Mucosa of rectum (tissue), 2 donors: ENCODE results near the gene ARRDC1.

Experiments used
- H3K27ac ChIP-seq, 2 donors: one replicate each; pipeline ENCODE4 v1.7.0; 2013; ENCODE audit warnings: inconsistent platforms in 2 of 2, low read depth in 2 of 2, low read length in 2 of 2
- H3K27me3 ChIP-seq, 2 donors: one replicate each; pipeline ENCODE4 v1.7.0; 2013; ENCODE audit warnings: low read length in 2 of 2; ENCODE audit not compliant: control insufficient read depth in 2 of 2, insufficient read depth in 2 of 2
- H3K36me3 ChIP-seq, 2 donors: one replicate each; pipeline ENCODE4 v1.7.0; 2013; ENCODE audit warnings: low read length in 2 of 2; ENCODE audit not compliant: control insufficient read depth in 2 of 2, insufficient read depth in 2 of 2
- H3K4me1 ChIP-seq, 2 donors: one replicate each; pipeline ENCODE4 v1.7.0; 2013; ENCODE audit warnings: low read length in 2 of 2, mild to moderate bottlenecking in 1 of 2; ENCODE audit not compliant: control insufficient read depth in 2 of 2, insufficient read depth in 2 of 2
- H3K4me3 ChIP-seq, 2 donors: one replicate each; pipeline ENCODE4 v1.7.0; 2013; ENCODE audit warnings: low read length in 2 of 2
- H3K9ac ChIP-seq, 2 donors: one replicate each; pipeline ENCODE4 v1.7.0; 2013; ENCODE audit warnings: low read length in 2 of 2, low read depth in 1 of 2, mild to moderate bottlenecking in 1 of 2
- H3K9me3 ChIP-seq, 2 donors: one replicate each; pipeline ENCODE4 v1.7.0; 2013; ENCODE audit warnings: low read length in 2 of 2; ENCODE audit not compliant: control insufficient read depth in 2 of 2
- donor health status: healthy.
- donor health status: Normal muscosa, but diverticular disease.

The ARRDC1 gene

GRCh38 chr9:137648396-137648795, 42.9 kb downstream of the ARRDC1 start:
- Histone ChIP-seq H3K36me3 (peaks cover 6 to 14% of the 10 kb centered on the region in 2 donors), H3K27me3 (no peaks in the 10 kb centered on the region), H3K27ac (no peak overlapping the region), H3K9ac (no peak overlapping the region), H3K9me3 (no peaks in the 10 kb centered on the region), H3K4me3 (no peak overlapping the region), H3K4me1 (no peaks in the 10 kb centered on the region)

- H3K4me3 ChIP-seq: no peak overlapping the region
- no peak overlapping the region for H3K27ac ChIP-seq
- no peaks in the 10 kb centered on the region for H3K9me3 ChIP-seq
- no peaks in the 10 kb centered on the region for H3K4me1 ChIP-seq
- no peak overlapping the region for H3K9ac ChIP-seq
- no peaks in the 10 kb centered on the region for H3K27me3 ChIP-seq
- H3K36me3 ChIP-seq: peaks cover 6 to 14% of the 10 kb centered on the region in 2 donors
Observed at GRCh38 chr9:137649553-137649952, 44.1 kb downstream of the ARRDC1 start.

DNA sequence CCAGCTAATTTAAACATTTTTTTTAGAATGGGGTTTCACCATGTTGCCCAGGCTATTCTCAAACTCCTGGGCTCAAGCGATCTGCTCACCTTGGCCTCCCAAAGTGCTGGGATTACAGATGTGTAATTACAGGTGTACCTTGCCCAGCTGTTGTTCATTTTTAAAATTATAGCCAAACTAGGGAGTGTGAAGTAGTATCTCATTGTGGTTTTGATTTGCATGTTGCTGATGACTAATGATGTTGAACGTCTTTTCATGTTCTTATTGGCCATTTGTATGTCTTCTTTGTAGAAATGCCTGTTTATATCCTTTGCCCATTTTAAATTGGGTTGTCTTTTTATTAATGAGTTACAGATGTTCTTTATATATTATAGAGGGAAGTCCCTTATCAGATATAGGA, 44.8 kb downstream of the ARRDC1 start:
- Histone ChIP-seq H3K4me1 (no peaks in the 10 kb centered on the region), H3K27ac (no peak overlapping the region), H3K4me3 (no peak overlapping the region), H3K9ac (no peak overlapping the region), H3K27me3 (no peaks in the 10 kb centered on the region), H3K36me3 (peaks cover 6 to 14% of the 10 kb centered on the region in 2 donors), H3K9me3 (no peaks in the 10 kb centered on the region)

- Histone ChIP-seq H3K9ac (no peak overlapping the region), H3K27ac (no peak overlapping the region), H3K9me3 (no peaks in the 10 kb centered on the region), H3K4me1 (no peaks in the 10 kb centered on the region), H3K4me3 (no peak overlapping the region), H3K36me3 (peaks cover 9 to 14% of the 10 kb centered on the region in 2 donors), H3K27me3 (no peaks in the 10 kb centered on the region)
Observed at GRCh38 chr9:137650779-137651178, 45.3 kb downstream of the ARRDC1 start.

DNA sequence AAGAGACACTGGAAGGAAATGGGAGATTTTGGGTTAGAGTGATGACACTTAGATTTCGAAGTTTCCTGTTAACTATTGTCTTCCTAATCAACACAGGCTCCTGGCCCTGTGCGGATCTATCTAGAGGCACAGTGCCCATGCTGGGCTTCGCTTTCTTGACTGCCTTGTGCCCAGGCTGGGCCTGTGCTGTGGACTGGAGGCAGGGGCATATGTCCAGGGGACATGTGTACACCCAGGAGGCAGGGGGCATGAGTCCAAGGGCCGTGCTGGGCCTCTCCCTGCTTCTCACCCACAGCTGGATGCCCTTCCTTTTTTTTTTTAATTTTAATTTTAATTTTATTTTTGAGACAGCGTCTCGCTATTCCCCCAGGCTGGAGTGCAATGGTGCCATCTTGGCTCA, 50.9 kb downstream of the ARRDC1 start:
- Histone ChIP-seq H3K36me3 (peaks cover 7 to 8% of the 10 kb centered on the region in 2 donors), H3K9ac (no peak overlapping the region), H3K4me3 (no peak overlapping the region), H3K27me3 (no peaks in the 10 kb centered on the region), H3K27ac (no peak overlapping the region), H3K9me3 (no peaks in the 10 kb centered on the region), H3K4me1 (no peaks in the 10 kb centered on the region)

DNA sequence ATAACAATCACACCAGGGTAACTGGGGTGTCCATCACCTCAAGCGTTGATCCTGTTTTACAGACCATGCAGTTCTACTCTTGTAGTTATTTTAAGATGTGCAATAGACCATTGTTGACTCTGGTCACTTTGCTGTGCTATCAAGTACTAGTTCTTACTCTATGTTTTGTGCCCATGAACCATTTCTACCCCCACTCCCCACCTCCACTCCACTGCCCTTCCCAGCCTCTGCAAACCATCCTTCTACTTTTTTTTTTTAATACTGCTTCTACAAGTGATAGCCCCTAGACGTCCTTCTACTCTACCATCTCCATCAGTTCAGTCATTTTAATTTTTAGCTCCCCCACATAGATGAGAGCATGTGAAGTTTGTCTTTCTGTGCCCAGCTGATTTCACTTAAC, 52.1 kb downstream of the ARRDC1 start:
- no peaks in the 10 kb centered on the region for H3K27me3 ChIP-seq
- no peak overlapping the region for H3K27ac ChIP-seq
- peaks cover 3 to 4% of the 10 kb centered on the region in 2 donors for H3K36me3 ChIP-seq
- no peaks in the 10 kb centered on the region for H3K9me3 ChIP-seq
- no peak overlapping the region for H3K4me3 ChIP-seq
- H3K9ac ChIP-seq: no peak overlapping the region
- no peaks in the 10 kb centered on the region for H3K4me1 ChIP-seq

DNA sequence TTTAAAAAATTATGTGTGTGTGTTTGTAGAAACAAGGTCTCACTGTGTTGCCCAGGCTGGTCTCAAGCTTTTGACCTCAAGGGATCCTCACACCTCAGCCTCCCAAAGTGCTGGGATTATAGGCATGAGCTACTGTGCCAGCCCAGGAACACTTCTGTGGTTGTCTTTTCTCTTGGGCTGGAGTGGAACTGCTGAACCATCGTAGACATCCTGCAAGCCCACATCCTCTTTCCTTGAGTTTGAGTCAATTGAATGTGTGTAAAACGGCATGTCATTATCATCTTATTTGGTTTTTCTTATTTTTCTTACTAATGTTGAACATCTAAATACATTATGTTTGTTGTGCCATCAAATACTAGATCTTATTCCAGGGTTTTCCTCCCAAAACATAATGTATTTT, 53.3 kb downstream of the ARRDC1 start:
- Histone ChIP-seq H3K36me3 (peaks cover 2 to 3% of the 10 kb centered on the region in 2 donors), H3K9ac (no peak overlapping the region), H3K9me3 (no peaks in the 10 kb centered on the region), H3K4me3 (no peak overlapping the region), H3K4me1 (peaks cover 0 to 3% of the 10 kb centered on the region in 2 donors), H3K27me3 (no peaks in the 10 kb centered on the region), H3K27ac (no peak overlapping the region)

GRCh38 chr9:137660144-137660543, 54.7 kb downstream of the ARRDC1 start:
- H3K4me3 ChIP-seq: no peak overlapping the region

DNA sequence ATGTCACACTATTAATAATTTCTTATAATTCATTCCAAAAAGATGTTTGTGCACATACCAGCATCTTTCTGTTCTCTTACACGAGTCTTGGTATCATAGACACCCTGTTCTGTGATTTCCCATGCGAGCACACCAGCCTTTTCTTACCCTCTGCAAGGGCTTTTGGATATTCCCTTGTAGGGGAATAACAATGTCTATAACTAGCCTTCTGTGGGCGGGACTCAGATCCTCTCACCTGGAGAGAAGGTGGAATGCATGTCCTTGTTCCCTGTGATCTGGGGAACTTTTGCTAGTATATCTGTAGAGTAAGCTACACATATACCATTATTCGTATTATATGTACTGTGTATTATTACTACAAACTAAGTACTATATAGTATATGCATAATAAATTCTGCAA, 58.1 kb downstream of the ARRDC1 start:
- no peaks in the 10 kb centered on the region for H3K36me3 ChIP-seq

More at GRCh38 chr9:137660144-137660543, 54.7 kb downstream of the ARRDC1 start:
- Histone ChIP-seq H3K4me1 (peaks cover 7 to 11% of the 10 kb centered on the region in 2 donors), H3K27ac (no peak overlapping the region), H3K27me3 (no peaks in the 10 kb centered on the region), H3K9me3 (no peaks in the 10 kb centered on the region), H3K9ac (no peak overlapping the region), H3K36me3 (peaks cover 2 to 3% of the 10 kb centered on the region in 2 donors)

GRCh38 chr9:137664676-137665075, 59.2 kb downstream of the ARRDC1 start:
- peak overlapping the region in 1 of 2 donors; percentile 23 for H3K27ac ChIP-seq
- H3K9me3 ChIP-seq: no peaks in the 10 kb centered on the region
- H3K27me3 ChIP-seq: no peaks in the 10 kb centered on the region
- H3K4me1 ChIP-seq: peaks cover 7 to 13% of the 10 kb centered on the region in 2 donors
- H3K36me3 ChIP-seq: peaks cover 4 to 5% of the 10 kb centered on the region in 2 donors
- H3K4me3 ChIP-seq: no peak overlapping the region
- H3K9ac ChIP-seq: no peak overlapping the region

More for the DNA sequence above, 58.1 kb downstream of the ARRDC1 start:
- no peaks in the 10 kb centered on the region for H3K27me3 ChIP-seq
- H3K27ac ChIP-seq: no peak overlapping the region
- H3K4me3 ChIP-seq: no peak overlapping the region
- peaks cover 7 to 13% of the 10 kb centered on the region in 2 donors for H3K4me1 ChIP-seq
- H3K9ac ChIP-seq: no peak overlapping the region
- no peaks in the 10 kb centered on the region for H3K9me3 ChIP-seq
